Measurements from ENCODE around the gene FBL.
A peak's percentile ranks its signal among the peaks of the same experiment; 100 is the strongest.

Gene FBL

DNA sequence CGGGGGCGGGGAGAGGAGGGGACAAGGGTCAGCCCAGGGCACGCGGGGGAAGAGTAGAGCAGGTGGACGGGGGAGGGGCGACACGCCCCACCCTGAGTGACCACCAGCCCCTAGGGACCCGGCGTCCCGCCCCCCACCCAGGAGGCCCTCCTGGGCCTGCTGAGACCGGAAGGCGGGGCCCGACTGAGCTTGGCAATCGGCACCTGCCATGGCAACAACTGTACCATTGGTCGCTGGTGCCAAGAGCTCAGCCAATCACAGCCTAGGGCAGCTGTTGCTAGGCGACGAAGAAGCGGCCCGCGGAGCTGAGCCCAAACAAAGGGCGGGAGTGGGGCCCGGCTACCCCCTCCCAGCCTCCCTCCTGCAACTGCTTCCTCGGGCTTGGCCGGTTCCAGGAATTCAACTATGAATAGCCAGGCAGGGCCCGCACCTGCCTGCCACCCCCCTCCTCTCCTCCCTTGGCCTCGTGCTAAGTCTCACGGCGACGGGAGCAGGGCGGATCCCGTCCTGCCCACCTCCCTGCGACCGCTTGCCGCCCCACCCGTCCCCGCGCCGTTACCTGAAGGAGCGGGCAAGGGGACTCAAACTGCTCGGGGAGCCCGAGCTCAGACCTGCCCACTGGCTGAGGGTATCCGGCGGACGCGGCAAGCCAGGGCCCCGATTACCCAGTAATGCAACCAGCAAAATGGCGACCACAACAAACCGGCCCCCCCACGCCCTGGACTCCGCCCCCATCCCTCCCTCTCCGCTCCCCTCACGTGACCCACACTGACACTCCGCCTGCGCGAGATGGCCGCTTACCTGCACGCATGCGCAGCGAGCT, 12.5 kb downstream of the FBL start, which contains the start of gene DYRK1B:
Gene DYRK1B, minus strand, starts transcription at position 699 of the 823 bp plus-strand sequence. CDS start 2,295 bp downstream, outside the sequence.
- Histone ChIP-seq H3K4me3 (ENCODE audit: low read depth in 1 of 2, low read length in 1 of 2) (peak within 1 kb of the TSS; percentile 98 to 100), H3K9me3 (no peaks in the 10 kb centered on the region), H3K27ac (peak within 1 kb of the TSS; percentile 89), H3K4me1 (ENCODE audit: control insufficient read depth in 1 of 2, insufficient read depth in 1 of 2, low read depth in 1 of 2, low read length in 1 of 2) (peaks cover 17 to 19% of the 10 kb centered on the region in 2 experiments), H3K36me3 (peaks cover 17% of the 10 kb centered on the region), H3K27me3 (no peaks in the 10 kb centered on the region)
- TF ChIP-seq CTCF (IDR thresholded peaks at IDR 0.05), result no peak

GRCh38 chr19:39833160-39833463, 13.1 kb downstream of the FBL start:
- TF ChIP-seq CTCF (IDR thresholded peaks at IDR 0.05), result no peak
- Histone ChIP-seq H3K27me3 (no peaks in the 10 kb centered on the region), H3K4me3 (ENCODE audit: low read depth in 1 of 2, low read length in 1 of 2) (peak overlapping the region; percentile 98 to 100), H3K27ac (peak overlapping the region; percentile 89), H3K36me3 (peaks cover 21% of the 10 kb centered on the region), H3K4me1 (ENCODE audit: control insufficient read depth in 1 of 2, insufficient read depth in 1 of 2, low read depth in 1 of 2, low read length in 1 of 2) (peaks cover 17 to 19% of the 10 kb centered on the region in 2 experiments), H3K9me3 (no peaks in the 10 kb centered on the region)

DNA sequence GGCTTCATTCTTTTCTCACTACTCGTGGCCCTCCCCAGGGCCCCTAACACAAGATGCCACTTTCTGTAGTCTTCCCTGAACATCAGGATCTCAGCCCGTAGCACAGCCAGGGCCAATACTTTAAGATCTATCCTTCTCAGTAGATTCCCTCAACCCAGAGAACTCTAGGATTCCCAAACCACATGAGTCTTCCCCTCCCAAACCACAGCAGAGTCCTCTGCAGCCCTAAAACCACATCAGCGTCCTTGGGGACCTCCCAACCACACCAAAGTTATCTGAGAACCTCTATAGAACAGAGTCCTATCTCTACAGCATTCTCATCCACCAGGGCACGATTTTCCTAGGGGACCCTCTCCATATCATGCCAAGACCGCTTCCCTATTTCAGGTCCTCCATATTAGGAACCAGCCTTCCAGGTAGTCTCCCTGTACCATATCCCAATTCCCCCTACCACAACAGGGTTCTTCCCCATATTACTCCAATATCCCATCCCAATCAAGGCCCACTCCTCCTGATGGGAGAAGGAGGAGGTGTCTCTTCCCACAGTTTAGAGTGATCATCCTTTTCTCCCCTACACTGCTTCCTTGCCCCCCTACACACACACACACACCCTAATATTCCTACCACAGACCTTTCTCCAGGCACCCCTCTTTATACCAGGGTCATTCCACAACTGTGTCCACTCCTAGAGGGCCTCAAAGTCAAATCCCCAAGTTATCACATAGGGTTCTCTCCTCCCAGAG, 13.7 kb downstream of the FBL start:
- Histone ChIP-seq H3K4me3 (ENCODE audit: low read depth in 1 of 2, low read length in 1 of 2) (peak overlapping the region; percentile 98 to 100), H3K36me3 (peaks cover 27% of the 10 kb centered on the region)

DNA sequence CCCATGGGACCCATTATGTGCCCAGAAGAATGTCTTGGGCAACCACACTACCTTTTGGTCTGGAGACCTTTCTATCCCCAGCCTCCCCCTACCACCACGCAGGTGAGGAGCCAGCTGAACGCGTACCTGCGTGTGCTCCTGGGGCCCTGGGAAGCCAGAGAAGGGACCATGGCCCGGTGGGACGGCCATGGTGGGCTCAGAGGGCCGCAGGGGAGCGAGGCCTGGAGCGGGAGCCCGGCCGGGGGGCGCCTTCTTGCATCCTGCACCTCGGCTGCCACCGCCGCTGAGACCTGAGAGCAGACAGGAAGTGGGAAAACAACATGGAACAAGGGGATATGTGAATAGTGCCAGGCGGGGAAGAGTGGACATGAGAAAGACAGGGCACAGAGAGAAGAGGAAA, 14.5 kb downstream of the FBL start:
- peaks cover 17 to 19% of the 10 kb centered on the region in 2 experiments for H3K4me1 ChIP-seq (ENCODE audit: control insufficient read depth in 1 of 2, insufficient read depth in 1 of 2, low read depth in 1 of 2, low read length in 1 of 2)
- no peak for TF ChIP-seq CTCF (IDR thresholded peaks at IDR 0.05)
- no peak overlapping the region for H3K4me3 ChIP-seq (ENCODE audit: low read depth in 1 of 2, low read length in 1 of 2)
- H3K36me3 ChIP-seq, result peaks cover 35% of the 10 kb centered on the region
- H3K9me3 ChIP-seq, result no peaks in the 10 kb centered on the region
- H3K27me3 ChIP-seq, result no peaks in the 10 kb centered on the region
- H3K27ac ChIP-seq, result no peak overlapping the region

More for the DNA sequence above, 13.7 kb downstream of the FBL start:
- peak overlapping the region; percentile 89 for H3K27ac ChIP-seq
- peaks cover 17 to 19% of the 10 kb centered on the region in 2 experiments for H3K4me1 ChIP-seq (ENCODE audit: control insufficient read depth in 1 of 2, insufficient read depth in 1 of 2, low read depth in 1 of 2, low read length in 1 of 2)
- H3K9me3 ChIP-seq, result no peaks in the 10 kb centered on the region
- no peak for TF ChIP-seq CTCF (IDR thresholded peaks at IDR 0.05)
- no peaks in the 10 kb centered on the region for H3K27me3 ChIP-seq

DNA sequence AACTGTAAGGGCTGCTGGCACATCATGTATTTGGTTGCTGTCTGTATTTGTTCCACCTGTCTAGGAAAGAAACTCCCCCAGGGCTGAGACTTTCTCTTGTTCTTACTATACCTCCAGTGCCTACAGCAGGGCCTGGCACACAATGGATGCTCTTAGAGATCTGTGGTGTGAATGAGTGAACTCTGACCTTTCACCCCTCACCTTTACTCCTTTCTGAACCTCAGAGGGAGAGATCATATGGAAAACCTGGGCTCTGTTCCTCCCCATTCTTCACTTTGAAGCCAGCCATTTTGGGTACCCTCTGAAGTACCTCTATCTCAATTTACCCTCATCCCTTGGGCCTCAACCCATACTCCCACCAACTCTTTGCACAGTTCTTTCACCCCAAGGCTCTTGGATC, 15.3 kb downstream of the FBL start:
- no peak overlapping the region for H3K4me3 ChIP-seq (ENCODE audit: low read depth in 1 of 2, low read length in 1 of 2)
- no peak overlapping the region for H3K27ac ChIP-seq

More for the DNA sequence above, 15.3 kb downstream of the FBL start:
- Histone ChIP-seq H3K9me3 (no peaks in the 10 kb centered on the region), H3K36me3 (peaks cover 43% of the 10 kb centered on the region), H3K27me3 (no peaks in the 10 kb centered on the region), H3K4me1 (ENCODE audit: control insufficient read depth in 1 of 2, insufficient read depth in 1 of 2, low read depth in 1 of 2, low read length in 1 of 2) (peaks cover 17 to 19% of the 10 kb centered on the region in 2 experiments)
- TF ChIP-seq CTCF (IDR thresholded peaks at IDR 0.05), result no peak

Data from neutrophil (primary cell).